Activated CD4-positive, CD25-positive, alpha-beta regulatory T cell (primary cell): ENCODE measurements around the gene LINGO3.
"Not testable (repeated sequence)": the region's sequence is repeated elsewhere in the genome, so short reads cannot be mapped to it uniquely, and the experiment has no call there.

Source experiments
- DNase-seq, 4 experiments: peaks; one replicate each; lab custom pipeline; 2025; lab: John Stamatoyannopoulos, UW

Gene LINGO3

DNA sequence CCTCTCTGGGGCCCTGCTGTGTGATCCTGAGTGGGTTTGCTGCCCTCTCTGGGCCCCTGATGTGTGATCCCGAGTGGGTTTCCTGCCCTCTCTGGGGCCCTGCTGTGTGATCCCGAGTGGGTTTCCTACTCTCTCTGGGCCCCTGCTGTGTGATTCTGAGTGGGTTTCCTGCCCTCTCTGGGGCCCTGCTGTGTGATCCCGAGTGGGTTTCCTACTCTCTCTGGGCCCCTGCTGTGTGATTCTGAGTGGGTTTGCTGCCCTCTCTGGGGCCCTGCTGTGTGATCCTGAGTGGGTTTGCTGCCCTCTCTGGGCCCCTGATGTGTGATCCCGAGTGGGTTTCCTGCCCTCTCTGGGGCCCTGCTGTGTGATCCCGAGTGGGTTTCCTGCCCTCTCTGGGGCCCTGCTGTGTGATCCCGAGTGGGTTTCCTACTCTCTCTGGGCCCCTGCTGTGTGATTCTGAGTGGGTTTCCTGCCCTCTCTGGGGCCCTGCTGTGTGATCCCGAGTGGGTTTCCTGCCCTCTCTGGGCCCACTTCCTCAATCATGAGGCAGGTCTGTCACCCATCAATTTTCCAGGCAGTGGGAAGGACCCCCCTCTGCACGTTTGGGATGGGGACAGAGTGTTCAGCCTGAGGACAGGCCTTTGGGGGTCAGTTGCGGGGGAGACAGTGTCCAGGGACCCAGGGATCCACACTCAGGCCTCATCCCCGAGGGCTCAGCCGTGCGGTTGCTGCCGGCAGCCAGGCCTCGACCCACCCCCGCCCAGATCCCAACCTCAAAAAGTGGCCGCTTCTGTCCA is 26.5 kb downstream of the LINGO3 start:
- not testable (repeated sequence) for DNase-seq

DNA sequence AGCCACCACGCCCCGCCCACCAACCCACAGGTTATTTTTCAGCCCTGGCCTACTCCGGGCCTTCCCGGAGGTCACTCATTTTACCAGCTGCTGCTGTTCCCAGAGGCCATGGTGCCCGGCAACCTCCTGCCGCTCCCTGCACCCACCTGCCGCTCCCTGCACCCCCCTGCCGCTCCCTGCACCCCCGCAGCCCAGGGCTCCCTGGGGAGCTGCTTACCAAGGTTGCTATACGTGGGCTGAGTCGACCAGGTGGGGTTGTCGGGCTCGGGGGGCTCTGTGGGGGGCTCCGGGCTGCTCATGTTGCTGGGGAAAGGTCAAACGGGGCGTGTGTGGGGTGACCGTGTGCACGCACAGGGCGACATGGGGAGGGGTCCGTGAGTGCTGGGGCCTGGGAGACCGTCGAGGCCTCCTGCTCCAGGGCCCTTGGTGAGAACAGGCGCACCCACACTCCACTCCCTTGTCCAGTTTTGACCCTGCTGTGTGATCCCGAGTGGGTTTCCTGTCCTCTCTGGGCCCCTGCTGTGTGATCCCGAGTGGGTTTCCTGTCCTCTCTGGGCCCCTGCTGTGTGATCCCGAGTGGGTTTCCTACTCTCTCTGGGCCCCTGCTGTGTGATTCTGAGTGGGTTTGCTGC is 27.2 kb downstream of the LINGO3 start:
- no peak for DNase-seq

DNA sequence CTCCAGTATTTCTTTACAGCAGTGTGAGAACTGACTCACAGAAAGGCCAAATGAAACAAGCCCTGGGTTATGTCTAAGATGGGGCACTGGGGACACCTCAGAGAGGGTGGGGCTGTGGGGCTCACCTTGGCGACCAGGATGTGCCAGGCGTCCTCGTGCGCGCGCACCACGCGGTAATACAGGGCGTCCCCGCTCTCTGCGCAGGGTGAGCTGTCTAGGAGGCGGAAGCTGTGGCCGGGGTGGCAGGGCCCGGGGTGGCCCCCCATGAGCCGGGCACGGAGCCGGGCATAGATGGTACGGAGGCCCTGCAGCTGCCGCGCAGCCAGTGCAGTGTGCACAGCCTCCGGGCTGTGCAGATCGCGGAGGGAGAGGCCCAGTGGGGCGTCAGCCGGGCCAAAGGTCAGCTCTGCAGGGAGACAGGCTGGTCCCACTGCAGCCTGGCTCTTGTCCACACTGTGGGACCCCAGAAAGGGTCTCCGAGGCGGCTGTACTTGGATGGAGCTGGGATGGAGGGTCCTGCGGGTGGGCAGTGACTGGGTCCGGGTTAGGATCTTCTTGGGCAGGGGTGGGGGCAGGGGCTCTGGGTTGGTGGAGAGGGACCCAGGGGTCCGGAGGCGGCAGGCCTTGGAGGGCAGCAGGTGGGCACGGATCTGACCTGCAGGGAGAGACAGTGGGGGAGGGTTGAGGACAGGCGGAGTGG is 29.3 kb downstream of the LINGO3 start:
- DNase-seq, result no peak

DNA sequence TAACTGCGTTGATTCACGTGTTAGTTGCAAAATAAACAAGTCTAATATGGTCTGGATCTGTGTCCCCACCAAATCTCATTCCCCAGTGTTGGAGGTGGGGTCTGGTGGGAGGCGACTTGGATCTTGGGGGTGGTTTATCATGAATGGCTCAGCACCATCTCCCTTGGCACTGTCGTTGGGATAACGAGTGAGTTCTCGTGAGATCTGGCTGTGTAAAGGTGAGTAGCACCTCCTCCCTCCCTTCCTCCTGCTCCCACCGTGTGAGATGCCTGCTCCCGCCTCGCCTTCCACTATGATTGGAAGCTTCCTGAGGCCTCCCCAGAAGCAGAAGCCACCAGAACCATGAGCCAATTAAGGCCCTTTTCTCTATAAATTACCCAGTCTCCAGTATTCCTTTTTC is 30.8 kb downstream of the LINGO3 start:
- no peak for DNase-seq

DNA sequence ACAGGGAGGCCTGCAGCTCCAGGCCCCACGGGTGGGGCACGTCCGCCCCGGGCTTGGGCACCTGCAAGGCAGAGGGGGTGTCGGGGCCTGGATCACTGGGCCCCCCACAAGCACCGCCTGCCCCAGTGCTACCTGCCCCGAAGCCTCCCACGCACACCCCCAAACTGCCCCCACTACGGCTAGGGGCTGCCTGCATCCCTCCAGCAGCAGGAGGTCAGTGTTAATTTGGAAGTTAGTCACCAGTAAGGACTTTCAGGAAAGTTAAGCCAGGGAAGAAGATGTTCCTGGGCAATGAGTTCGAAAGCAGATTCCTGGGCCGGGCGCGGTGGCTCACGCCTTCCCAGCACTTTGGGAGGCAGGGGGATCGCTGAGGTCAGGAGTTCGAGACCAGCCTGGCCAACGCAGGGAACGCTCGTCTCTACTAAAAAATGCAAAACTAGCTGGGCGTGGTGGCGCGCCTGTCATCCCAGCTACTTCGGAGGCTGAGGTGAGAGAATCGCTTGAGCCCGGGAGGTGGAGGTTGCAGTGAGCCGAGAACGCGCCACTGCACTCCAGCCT is 31.4 kb downstream of the LINGO3 start:
- no peak for DNase-seq

DNA sequence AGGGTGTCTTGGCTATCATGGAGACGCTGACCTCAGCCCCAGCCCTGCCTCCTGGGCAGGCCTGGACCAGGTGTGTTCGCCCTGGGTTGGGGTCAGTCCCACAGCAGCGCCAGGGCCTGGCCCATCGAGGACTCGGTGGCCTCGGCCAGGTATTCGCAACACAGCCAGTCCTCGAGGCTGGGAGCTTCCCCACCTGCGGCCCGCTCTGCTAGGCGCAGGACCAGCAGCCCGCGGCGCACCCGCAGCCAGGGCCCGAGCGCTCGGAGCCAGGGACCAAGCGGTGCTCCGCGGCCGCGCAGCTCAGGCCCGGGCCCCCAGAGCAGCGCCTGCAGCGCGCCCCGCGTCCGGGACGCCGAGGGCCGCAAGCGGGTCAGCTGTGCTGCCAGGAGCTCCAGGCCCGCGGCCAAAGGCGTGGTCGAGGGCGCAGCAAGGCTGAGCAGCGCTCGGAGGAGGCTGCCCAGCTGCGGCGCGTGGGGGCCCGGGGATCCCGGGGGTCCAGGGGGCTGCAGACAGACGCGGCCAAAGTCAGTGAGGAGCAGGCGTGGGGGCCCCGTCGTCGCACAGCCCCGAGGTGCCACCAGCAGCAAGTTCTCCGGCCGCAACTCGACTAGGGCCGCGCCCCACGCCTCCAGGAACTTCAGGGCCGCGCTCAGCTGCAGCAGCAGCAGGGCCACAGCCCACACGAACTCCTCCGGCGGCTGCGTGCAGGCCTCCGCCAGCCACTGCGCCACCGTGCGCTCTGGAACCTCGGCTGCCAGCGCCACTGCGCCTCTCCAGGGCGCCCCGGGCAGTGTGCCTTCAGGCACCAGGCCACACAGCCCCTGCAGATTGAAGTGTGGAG is 32.1 kb downstream of the LINGO3 start:
- DNase-seq, result no peak

DNA sequence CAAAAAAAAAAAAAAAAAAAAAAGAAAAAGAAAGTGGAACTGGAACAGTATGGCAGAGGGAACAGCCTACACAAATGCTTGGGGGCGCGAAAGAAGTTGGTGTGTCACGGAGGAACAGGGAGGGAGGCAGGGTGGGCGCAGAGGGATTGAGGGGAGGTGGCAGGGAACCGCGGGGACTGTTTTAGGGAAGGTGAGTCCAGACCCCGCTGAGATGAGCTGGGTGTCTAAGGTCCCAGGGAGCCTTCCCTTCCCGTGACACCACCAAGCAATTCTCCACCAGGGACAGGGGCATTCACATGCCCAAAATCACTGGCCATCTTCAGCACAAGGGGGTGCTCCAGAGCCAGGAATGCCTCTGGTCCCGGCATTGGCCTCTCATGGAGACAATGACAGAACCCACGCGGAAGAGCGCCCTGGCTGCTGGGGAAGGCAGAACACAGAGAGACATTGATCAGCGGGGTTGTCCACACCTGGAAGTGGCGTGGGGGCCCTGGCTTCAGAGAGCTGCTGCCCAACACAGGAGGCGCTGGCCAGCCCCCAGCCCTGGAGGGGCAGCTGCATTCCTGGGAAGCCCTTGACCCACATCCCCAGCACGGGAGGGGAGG is 32.9 kb downstream of the LINGO3 start:
- no peak for DNase-seq

DNA sequence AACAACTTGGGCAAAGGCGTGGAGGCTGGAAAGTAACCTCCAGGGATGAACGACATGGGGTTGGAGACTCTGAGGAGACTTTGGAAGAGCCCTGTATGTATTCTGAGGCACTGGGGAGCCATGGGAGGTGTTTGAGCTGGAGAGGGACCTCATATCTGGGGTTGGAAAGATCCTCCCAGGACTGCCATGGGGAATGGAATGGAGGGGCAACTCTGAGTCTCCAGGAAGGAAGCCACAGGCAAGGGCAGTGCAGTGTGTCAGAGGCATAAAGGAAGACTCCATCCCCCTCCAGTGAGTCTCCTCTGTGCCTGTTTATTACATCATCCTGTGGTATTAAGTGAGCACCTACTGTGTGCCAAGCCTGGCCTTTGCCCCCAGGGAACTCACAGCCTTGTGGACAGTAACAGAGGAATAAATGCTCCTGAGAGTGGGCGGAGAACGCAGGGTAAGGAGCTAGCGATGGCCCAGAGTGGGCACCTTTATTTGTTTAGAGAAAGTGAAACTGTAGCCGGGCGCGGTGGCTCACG is 33.7 kb downstream of the LINGO3 start:
- no peak for DNase-seq

DNA sequence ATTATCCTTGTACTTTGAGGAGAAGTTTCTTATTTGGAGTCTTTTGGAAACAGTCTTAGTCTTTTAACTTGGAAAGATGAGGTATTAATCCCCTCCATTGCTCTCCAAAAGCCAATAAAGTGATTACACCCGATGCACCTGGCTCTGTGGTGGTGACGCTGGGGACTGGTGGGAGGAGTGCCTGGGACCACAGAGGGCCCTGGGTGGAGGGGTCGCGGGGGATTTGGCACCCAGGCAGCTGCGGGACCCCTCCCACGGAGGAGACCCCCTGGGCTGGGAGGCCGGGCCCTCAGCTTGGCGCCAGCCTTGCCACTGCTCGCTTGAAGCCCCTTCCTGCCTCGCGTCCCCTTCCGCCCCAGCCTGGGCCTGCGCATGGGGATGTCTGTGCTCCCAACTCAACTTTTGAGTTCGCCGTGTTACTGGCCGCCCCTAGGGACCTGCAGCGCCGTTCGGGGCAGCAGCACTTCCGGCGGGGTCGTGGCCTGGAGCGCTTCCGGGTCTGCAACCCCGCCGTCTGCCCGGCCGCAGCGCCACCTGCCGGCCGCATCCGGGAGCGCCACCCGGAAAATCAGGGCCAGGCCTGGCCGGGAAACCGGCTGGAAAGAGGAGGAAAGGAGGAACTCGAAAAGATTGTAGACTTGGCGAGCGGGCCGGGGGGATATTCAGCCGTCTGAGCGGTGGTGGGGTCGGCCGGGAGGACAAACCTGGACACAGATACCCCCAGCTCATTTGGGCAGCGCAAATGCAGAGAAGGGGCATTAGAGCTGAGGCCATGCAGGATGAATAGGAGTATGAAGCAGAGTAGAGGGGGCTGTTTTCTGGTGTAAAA is 34.4 kb downstream of the LINGO3 start:
- DNase-seq, result peak; percentile 60 to 68 (median 64)

DNA sequence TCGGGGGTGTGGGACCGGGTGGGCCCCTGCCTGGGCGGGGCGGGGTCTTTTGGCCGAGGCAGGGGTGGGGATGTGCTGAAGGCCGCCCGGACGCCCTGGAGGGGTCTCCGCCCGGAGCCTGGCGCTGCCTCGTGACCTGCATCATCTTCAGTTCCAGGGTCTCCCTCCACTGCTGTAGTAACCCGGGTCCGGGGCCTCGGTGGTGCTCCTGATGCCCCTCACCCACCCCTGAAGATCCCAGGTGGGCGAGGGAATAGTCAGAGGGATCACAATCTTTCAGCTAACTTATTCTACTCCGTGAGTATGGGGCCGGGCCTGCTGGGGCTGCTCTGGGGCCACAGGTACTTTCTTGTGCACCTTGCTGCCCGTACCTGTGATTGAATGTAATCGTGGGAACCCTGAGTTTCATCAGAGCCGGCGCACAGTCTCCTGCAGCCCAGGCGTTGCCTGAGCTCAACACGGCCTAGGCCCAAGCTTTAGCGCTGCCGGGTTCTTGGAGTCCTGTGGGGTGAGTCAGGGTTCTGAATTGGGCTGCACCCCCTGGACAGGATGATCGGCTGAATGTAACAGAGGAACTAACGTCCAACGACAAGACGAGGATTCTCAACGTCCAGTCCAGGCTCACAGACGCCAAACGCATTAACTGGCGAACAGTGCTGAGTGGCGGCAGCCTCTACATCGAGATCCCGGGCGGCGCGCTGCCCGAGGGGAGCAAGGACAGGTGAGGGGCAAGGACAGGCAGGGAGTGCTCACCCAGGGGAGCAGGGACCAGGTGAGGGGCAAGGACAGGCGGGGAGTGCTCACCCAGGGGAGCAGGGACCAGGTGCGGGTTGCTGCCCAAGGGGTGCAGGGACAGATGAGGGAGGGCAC is 36.5 kb downstream of the LINGO3 start:
- DNase-seq, result no peak

DNA sequence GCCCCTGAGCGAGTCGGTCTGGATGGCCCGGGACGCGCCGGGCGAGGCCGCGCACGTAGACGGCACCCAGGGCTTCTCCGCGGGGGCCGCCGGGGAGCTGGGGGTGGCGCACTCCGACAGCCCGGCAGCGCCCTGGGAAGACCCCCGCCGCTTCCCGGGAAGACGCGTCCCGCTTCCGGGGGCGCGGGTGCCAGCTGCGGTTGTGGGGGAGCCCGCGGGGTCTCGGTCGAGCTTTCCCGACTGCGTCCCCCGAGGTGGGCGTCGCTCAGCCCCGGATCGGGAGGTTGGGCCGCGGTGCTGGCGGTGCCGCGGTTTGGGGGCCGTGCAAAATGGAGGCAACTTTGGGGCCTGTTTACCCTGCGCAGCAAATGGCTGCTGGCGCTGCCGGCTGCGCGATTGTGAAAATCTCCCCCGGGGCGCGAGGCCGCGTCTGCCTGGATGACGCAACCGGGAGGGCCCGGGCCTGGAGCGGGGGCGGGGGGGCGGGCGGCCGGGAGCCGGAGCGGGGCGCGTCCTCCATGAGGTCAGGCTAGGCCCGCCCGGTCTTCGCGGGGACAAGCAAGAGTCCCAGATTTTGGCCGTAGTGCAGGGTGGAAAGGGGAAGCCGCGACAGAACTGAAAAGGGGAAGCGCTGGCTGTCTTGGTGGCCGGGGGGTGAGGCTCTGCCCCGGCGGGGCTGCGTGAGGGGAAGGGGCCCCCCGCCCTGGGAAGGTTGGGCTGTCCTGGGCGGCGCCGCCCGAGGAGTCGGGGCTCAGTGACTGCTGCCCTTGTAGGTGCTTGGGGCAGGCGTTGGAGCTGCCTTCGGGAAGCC is 37.3 kb downstream of the LINGO3 start:
- DNase-seq, result peak; percentile 45 to 58 (median 52)

DNA sequence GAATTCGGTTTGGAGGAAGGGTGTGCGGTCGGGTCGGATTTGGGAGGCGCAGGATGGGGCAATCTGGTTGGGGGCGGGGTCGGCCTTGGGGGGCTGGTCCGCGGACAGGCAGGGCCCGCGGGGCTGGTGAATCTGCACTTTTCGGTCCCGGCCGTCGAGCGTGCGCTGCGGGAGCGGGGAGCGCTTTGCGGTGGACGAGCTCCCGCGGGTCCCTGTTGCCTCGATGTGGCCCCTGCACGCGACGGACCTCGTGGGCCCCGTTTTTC is 37.9 kb downstream of the LINGO3 start:
- DNase-seq, result no peak

DNA sequence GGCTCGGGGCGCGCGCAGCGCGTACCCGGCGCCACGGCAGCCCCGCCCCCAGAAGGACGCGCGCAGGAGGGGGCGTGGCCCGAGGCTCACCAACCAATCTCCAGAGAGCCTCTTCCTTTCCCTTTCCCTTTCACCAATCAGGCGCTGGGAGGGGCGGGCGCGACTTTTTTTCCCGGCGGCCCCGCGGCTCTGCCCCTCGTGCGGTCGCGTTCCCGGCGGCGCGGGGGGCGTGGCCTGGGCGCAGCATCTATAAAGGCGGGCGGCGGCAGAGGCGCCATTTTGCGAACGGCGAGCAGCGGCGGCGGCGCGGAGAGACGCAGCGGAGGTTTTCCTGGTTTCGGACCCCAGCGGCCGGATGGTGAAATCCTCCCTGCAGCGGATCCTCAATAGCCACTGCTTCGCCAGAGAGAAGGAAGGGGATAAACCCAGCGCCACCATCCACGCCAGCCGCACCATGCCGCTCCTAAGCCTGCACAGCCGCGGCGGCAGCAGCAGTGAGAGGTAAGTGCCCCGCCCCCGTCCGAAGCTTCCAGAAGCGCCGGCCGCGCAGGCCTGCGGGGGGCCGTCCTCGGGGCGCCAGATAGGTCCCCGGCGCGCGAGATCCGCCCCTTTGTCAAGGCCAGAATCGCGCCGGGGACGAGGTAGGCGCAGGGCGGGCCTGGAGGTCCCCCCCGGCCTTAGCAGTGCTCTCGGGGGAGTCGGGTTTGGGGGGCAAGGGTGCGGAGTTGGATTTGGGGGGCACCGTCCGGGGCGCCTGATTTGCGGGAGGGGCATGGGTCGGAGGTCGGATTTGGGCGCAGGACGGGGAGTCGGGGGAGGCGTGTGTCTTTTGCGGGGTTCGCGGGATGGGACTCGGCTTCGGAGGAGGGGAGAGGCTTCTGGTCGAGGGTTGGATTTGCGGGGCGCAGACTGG is 38.5 kb downstream of the LINGO3 start:
- DNase-seq, result peak; percentile 98 to 99 (median 98)

DNA sequence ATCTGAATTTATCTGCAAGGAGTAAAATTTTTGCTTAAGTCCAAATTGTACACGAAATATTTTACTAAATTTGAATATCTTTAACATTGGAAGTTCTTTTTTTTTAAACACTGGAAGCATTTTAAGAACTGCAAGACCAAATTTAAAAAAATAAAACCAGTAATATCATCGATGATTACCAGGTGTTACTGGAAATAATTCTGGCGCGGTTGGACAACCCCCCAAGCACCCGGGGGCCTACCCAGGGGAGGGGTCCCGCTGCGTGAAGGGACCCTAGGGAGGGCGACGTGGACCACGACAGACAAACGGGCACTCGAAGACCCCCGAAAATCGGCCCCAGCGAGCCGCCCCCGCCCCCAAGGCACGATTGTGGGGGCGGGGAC is 39.1 kb downstream of the LINGO3 start:
- no peak for DNase-seq

DNA sequence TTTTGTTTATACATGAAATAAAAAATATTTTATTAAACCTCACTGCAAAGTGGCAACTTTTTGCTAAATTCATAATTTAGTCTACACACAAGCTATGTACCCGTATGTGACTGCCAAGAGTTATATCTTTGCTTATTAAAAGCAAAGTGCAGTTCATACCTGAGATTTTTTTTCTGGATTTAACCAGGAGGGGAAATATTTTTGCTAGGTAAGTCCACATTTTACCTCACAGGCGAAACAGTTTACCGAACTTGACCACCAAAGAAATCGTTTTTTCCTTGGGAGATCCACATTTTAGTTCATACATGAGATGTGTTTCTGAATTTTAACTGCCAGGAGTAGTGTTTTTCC is 39.5 kb downstream of the LINGO3 start:
- no peak for DNase-seq

DNA sequence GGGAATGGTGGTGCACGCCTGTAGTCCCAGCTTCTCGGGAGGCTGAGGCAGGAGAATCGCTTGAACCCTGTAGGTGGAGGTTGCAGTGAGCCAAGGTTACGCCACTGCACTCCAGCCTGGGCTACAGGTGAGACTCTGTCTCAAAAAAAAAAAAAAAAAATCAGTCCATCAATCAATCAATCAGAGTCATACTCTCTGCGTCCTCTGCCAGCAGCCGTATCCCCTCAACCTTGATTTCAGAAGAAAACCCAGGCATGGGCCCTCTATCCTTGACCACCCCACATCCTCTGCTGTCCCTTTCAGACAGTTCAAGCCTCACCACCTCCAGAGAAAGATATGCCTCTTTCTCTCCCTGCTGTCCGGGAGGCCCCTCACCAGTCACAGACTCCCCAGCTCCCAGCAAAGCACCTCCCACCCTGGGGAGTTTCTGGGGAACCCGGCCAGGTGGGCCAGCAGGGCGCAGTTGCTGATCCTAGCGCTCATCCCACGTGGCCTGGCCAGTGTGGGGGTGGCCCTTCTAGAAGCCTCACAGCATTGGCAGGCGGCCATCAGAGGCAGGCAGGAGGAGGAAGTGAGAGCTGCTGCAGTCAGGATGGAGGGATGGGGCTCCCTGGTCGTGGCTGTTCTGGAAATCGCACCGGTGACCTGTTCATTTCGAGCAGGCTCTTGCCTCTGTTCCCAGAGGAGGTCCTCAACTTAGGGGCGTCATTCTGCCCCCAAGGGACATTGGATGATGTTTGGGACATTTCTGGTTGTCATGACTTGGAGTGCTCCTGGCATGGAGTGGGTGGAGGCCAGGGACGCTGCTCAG is 41.6 kb downstream of the LINGO3 start:
- DNase-seq, result no peak
